ENCODE measurements around the gene PNPLA7.

- TF ChIP-seq JUN (IDR thresholded peaks at IDR 0.05; ENCODE audit: low read depth, low read length) (no peak), CTCF (IDR thresholded peaks at IDR 0.05; ENCODE audit: control extremely low read depth in 1 of 3, insufficient read depth in 1 of 3, low read depth in 1 of 3, low read length in 3 of 3) (no peak), BRCA1 (IDR thresholded peaks at IDR 0.05; ENCODE audit: low read depth, low read length) (no peak), GABPA (IDR thresholded peaks at IDR 0.05; ENCODE audit: borderline replicate concordance, insufficient read depth, low read length) (no peak), POLR2A (IDR thresholded peaks at IDR 0.05; ENCODE audit: control extremely low read depth in 1 of 2, low read depth in 2 of 2, low read length in 2 of 2) (no peak), EZH2 (IDR thresholded peaks at IDR 0.05; ENCODE audit: low read depth, low read length, severe bottlenecking) (no peak), USF2 (IDR thresholded peaks at IDR 0.05; ENCODE audit: low read length) (no peak)
These were observed 38.7 kb upstream of the PNPLA7 start for GRCh38 chr9:137588891-137589290.

Measured in H1 (cell line).